Measurements from ENCODE around the gene AIG1. TPM values are rescaled to one million over a fixed set of nuclear protein-coding genes. Genes with fewer than 3 reads are reported as not detected.
"Not testable (repeated sequence)": the region's sequence is repeated elsewhere in the genome, so short reads cannot be mapped to it uniquely, and the experiment has no call there.

Gene AIG1
- total RNA-seq, 1 donor from 2014 or later: 32.2 TPM

GRCh38 chr6:143135797-143136561, 75.3 kb downstream of the AIG1 start:
- peaks cover 15% of the 10 kb centered on the region for H3K36me3 Mint-ChIP-seq (ENCODE audit: low read depth)
- no peaks in the 10 kb centered on the region for H3K27me3 Mint-ChIP-seq (ENCODE audit: low read depth)
- peaks cover 14% of the 10 kb centered on the region for H3K9me3 Mint-ChIP-seq (ENCODE audit: low read depth)
- H3K4me3 Mint-ChIP-seq (ENCODE audit: unreplicated experiment): no peak overlapping the region
- H3K4me1 Mint-ChIP-seq (ENCODE audit: low read depth): peaks cover 30% of the 10 kb centered on the region
- DNase-seq (ENCODE audit: low spot score): no peak
- H3K27ac Mint-ChIP-seq (ENCODE audit: unreplicated experiment): peak overlapping the region; percentile 39
- TF ChIP-seq CTCF (IDR thresholded peaks at IDR 0.05): no peak

GRCh38 chr6:143136647-143137046, 76.0 kb downstream of the AIG1 start:
- Mint-ChIP-seq H3K36me3 (ENCODE audit: low read depth) (peaks cover 10% of the 10 kb centered on the region), H3K4me1 (ENCODE audit: low read depth) (peaks cover 30% of the 10 kb centered on the region), H3K27ac (ENCODE audit: unreplicated experiment) (no peak overlapping the region), H3K9me3 (ENCODE audit: low read depth) (peaks cover 9% of the 10 kb centered on the region), H3K4me3 (ENCODE audit: unreplicated experiment) (no peak overlapping the region), H3K27me3 (ENCODE audit: low read depth) (no peaks in the 10 kb centered on the region)
- TF ChIP-seq CTCF (IDR thresholded peaks at IDR 0.05): no peak
- no peak for DNase-seq (ENCODE audit: low spot score)

GRCh38 chr6:143139239-143139784, 78.6 kb downstream of the AIG1 start:
- no peak overlapping the region for H3K4me3 Mint-ChIP-seq (ENCODE audit: unreplicated experiment)
- no peaks in the 10 kb centered on the region for H3K27me3 Mint-ChIP-seq (ENCODE audit: low read depth)
- no peak for DNase-seq (ENCODE audit: low spot score)
- H3K9me3 Mint-ChIP-seq (ENCODE audit: low read depth): no peaks in the 10 kb centered on the region
- no peak overlapping the region for H3K27ac Mint-ChIP-seq (ENCODE audit: unreplicated experiment)
- H3K4me1 Mint-ChIP-seq (ENCODE audit: low read depth): peaks cover 30% of the 10 kb centered on the region
- peaks cover 10% of the 10 kb centered on the region for H3K36me3 Mint-ChIP-seq (ENCODE audit: low read depth)
- no peak for TF ChIP-seq CTCF (IDR thresholded peaks at IDR 0.05)

GRCh38 chr6:143139884-143140283, 79.2 kb downstream of the AIG1 start:
- DNase-seq (ENCODE audit: low spot score); H3K27me3 Mint-ChIP-seq (ENCODE audit: low read depth); H3K9me3 Mint-ChIP-seq (ENCODE audit: low read depth); H3K4me3 Mint-ChIP-seq (ENCODE audit: unreplicated experiment); H3K27ac Mint-ChIP-seq (ENCODE audit: unreplicated experiment): not testable (repeated sequence)
- Mint-ChIP-seq H3K36me3 (ENCODE audit: low read depth) (peaks cover 10% of the 10 kb centered on the region), H3K4me1 (ENCODE audit: low read depth) (peaks cover 26% of the 10 kb centered on the region)

- Mint-ChIP-seq H3K27me3 (ENCODE audit: low read depth) (no peaks in the 10 kb centered on the region), H3K27ac (ENCODE audit: unreplicated experiment) (no peak overlapping the region), H3K4me1 (ENCODE audit: low read depth) (peaks cover 17% of the 10 kb centered on the region), H3K4me3 (ENCODE audit: unreplicated experiment) (no peak overlapping the region), H3K36me3 (ENCODE audit: low read depth) (peaks cover 10% of the 10 kb centered on the region), H3K9me3 (ENCODE audit: low read depth) (no peaks in the 10 kb centered on the region)
- no peak for DNase-seq (ENCODE audit: low spot score)
- TF ChIP-seq CTCF (IDR thresholded peaks at IDR 0.05): no peak
These were observed 80.1 kb downstream of the AIG1 start for GRCh38 chr6:143140767-143141166.

- peaks cover 10% of the 10 kb centered on the region for H3K36me3 Mint-ChIP-seq (ENCODE audit: low read depth)
- H3K4me1 Mint-ChIP-seq (ENCODE audit: low read depth): peaks cover 11% of the 10 kb centered on the region
- H3K27ac Mint-ChIP-seq (ENCODE audit: unreplicated experiment): no peak overlapping the region
- no peak for DNase-seq (ENCODE audit: low spot score)
- H3K27me3 Mint-ChIP-seq (ENCODE audit: low read depth): no peaks in the 10 kb centered on the region
- no peak for TF ChIP-seq CTCF (IDR thresholded peaks at IDR 0.05)
- H3K9me3 Mint-ChIP-seq (ENCODE audit: low read depth): no peaks in the 10 kb centered on the region
- H3K4me3 Mint-ChIP-seq (ENCODE audit: unreplicated experiment): no peak overlapping the region
These were observed 80.8 kb downstream of the AIG1 start for GRCh38 chr6:143141442-143141841.

Data from chondrocyte (in vitro differentiated cells).